Measurements from ENCODE around the gene NCS1.

DNA sequence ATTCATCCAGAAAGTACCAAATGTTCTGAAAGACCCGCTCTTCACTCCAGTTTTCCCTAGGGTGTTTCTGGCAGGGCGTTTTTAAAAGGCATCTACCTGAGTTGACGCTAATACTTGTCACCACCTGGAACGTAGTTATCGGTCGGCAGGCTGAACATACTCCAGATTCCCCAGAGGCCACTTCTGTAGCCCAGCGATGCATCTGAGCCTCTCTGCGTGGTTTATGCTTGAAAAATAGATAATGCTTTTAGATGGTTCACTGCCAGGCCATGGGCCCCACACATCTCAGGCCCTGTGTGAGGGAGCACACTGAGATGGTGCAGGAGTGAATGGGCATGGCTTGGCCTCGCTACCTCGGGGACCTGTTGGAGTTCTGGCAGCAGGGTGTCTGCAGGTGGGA lies 33.0 kb upstream of the NCS1 start:
- TF ChIP-seq, protein P1, sequence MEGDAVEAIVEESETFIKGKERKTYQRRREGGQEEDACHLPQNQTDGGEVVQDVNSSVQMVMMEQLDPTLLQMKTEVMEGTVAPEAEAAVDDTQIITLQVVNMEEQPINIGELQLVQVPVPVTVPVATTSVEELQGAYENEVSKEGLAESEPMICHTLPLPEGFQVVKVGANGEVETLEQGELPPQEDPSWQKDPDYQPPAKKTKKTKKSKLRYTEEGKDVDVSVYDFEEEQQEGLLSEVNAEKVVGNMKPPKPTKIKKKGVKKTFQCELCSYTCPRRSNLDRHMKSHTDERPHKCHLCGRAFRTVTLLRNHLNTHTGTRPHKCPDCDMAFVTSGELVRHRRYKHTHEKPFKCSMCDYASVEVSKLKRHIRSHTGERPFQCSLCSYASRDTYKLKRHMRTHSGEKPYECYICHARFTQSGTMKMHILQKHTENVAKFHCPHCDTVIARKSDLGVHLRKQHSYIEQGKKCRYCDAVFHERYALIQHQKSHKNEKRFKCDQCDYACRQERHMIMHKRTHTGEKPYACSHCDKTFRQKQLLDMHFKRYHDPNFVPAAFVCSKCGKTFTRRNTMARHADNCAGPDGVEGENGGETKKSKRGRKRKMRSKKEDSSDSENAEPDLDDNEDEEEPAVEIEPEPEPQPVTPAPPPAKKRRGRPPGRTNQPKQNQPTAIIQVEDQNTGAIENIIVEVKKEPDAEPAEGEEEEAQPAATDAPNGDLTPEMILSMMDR (conservative IDR thresholded peaks at IDR 0.05) = no peak
- TF ChIP-seq ZFX (IDR thresholded peaks at IDR 0.05) = no peak

Measured in C4-2B (cell line).